HG02943 (cell line): ENCODE data around the gene MAPK4.

Experiments
- ATAC-seq: cut with Tn5 transposase; IDR thresholded peaks from one replicate; pipeline ENCODE4 v1.9.1; 2021; ENCODE audit warnings: mild to moderate bottlenecking, low read depth, moderate library complexity; ENCODE audit not compliant: unreplicated experiment

MAPK4 gene

GRCh38 chr18:50711386-50711785 lies 151.5 kb downstream of the MAPK4 start:
- ATAC-seq: no peak

- no peak for ATAC-seq
Measured at GRCh38 chr18:50715919-50716318, 156.0 kb downstream of the MAPK4 start.

GRCh38 chr18:50716902-50717301 lies 157.0 kb downstream of the MAPK4 start:
- ATAC-seq: no peak

DNA sequence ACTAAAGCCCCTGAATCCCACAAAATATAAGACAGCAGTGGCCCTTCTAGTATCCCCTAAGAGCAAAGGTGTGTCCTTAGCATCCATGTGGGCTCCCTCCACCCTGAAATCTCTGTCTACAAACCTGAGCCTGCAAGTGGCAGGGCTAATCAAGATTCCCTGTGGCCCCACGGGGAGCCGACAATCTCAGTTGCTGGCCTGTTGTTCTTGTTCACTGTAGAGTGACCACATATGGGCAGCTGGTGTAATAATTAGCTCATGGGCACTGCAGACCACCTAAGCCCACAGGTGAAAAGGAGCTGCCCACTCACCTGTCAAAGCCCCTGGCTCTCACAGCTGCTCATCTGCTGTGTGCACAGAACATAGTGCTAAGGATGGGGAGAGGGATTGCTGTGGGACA lies 157.7 kb downstream of the MAPK4 start:
- ATAC-seq: no peak

GRCh38 chr18:50719471-50720324 lies 159.8 kb downstream of the MAPK4 start:
- ATAC-seq: no peak

- no peak for ATAC-seq
Measured at GRCh38 chr18:50720325-50720674, 160.4 kb downstream of the MAPK4 start.

DNA sequence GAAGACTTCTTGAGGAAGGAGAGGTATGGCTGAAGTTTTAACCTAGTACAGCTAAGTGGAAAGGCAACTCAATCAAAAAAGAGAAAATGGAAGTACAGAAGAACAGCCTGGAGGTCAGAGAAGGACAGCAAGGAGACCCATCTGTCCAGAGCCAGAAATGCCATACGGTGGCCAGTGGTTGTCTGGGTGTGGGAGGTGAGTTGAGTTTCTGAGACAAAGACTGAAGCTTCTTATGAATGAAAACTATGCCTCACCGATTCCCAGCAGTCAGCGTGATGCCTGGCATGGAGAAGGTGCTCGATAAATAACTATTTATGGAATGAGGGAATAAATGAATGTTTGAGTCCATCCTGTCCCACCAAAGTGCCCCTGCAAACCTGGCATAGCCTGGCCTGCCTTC lies 161.1 kb downstream of the MAPK4 start:
- ATAC-seq: no peak

GRCh38 chr18:50721451-50722120 lies 161.7 kb downstream of the MAPK4 start:
- no peak for ATAC-seq

- no peak for ATAC-seq
Measured at GRCh38 chr18:50722311-50722710, 162.4 kb downstream of the MAPK4 start.

GRCh38 chr18:50724751-50725151 lies 164.9 kb downstream of the MAPK4 start:
- ATAC-seq: no peak

GRCh38 chr18:50726960-50727589 lies 167.2 kb downstream of the MAPK4 start:
- ATAC-seq: no peak

DNA sequence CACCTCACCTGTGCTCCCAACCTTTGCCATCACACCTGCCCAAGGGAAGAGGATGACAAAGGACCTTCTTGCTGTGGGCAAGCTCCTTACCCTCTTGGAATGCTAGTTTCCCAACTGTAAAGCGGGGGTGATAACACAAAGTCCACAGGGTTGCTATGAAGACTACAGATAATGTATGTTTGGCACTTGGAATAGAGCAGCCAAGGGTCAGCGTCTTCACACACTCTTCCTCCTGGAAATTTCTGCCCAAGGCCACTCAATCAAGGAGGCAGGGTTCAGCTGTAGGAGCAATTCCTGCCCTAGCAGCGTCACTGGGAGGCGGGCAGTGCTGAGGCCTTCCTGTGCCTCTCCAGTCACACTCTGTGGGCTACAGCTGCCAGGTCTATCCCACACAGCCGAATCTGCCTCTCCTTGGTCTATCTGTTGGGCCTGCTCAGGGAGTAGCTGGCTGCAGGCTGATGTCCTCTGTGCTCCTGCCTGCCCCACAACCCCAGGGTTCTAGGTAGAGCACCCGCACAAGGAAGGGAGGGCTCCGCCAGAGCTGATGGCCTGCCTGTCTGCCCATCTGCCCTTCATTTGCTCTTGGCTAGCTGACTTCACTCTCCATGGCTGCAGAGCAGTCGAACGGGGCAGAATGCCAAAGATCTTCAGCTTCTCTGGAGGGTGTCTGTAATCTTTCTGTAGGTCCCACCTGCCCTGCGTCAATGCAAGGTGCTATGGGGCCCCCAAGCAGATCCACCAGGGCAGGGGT lies 168.0 kb downstream of the MAPK4 start:
- no peak for ATAC-seq

- ATAC-seq: no peak
Measured at GRCh38 chr18:50729376-50729775, 169.5 kb downstream of the MAPK4 start.

DNA sequence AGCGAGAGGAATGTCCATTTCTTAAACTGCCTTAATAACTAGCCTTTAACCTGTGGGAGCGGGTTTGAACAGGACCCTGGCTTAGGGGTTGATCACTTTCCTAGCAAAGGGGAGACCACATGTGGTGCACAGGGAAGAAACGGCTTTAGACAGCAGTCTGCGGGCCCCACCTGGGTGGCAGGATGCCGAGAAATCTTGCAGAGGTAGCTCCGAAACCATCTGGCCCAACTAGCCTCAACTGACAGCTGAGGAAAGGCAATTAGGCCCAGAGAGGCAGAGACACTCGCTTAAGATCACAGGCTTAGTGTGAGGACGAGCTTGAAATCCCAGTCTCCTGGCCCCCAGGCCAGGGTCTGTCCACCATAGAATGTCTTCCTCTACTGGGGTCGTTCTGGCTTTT lies 170.1 kb downstream of the MAPK4 start:
- ATAC-seq: no peak

GRCh38 chr18:50734342-50734741 lies 174.5 kb downstream of the MAPK4 start:
- ATAC-seq: no peak

GRCh38 chr18:50734886-50735285 lies 175.0 kb downstream of the MAPK4 start:
- no peak for ATAC-seq

DNA sequence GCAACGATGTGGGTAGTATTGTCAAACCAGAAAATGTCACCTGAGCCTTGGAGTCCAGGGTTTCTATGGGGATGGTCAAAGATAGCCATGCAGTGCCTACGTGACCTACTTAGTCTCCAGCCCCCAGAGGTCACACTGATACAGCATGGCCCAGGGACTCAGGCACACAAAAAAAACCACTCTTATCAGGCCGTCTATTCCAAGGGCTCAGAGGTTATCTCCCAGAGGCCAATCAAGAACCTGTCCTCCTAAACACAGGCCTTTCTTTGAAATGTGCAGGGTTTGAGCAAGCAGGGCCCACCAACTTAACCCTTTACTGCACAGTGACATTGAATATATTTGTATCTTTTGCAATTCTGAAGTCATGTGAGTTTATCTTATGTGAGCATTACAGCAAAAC lies 177.2 kb downstream of the MAPK4 start:
- ATAC-seq: no peak

GRCh38 chr18:50738098-50738757 lies 178.3 kb downstream of the MAPK4 start:
- no peak for ATAC-seq

- no peak for ATAC-seq
Measured at GRCh38 chr18:50742952-50743351, 183.1 kb downstream of the MAPK4 start.

DNA sequence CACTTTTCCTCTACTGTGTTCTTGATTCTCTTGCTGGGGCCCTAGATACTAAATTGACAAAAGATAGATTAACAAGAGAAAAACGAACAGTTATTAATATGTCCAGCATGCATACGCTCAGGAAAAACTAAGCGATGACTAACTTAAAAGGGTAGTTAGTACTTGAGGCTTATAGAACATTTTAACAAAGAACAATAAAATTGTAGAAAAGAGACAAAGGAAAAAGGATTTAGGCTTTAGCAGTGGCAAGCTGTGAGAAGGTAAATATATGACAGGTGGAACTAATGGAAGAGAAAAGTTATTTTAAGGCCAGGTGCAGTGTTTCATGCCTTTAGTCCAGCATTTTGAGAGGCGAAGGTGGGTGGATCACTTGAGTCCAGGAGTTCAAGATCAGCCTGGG lies 184.4 kb downstream of the MAPK4 start:
- ATAC-seq: no peak
